Neural progenitor cell (in vitro differentiated cells): Measurements from ENCODE around the gene NME4.

Source experiments
- EZH2phosphoT487 ChIP-seq: fragments of 200-600 bp; sonication (generic); IDR thresholded peaks from 2 replicates; pipeline ENCODE4 v1.6.1; 2017; ENCODE audit warnings: antibody characterized with exemption
- TF ChIP-seq, protein P1 (sequence below): fragments of 200-600 bp; sonication (generic); IDR thresholded peaks from 2 replicates; pipeline ENCODE4 v1.5.1; 2017; ENCODE audit warnings: antibody characterized with exemption, mild to moderate bottlenecking

DNA sequence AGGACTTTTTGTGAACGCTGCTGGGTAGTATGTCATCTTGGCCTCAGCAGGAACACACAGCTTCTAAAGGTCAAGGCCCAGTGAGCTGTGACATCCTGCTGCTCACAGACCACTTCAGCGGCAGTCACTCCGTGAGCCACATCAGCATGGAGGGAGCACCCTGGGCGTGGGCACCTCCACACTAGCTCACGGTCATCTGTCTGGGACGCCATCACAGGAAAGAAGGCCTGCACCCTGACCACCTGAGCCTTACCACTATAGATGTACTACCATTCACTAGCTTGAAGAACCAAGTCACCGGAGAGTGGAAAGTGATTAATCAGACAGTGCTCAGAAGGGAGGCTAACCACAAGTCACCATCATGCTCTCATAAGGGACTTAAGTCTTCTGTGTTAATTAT, 47.8 kb upstream of the NME4 start:
- TF ChIP-seq, protein P1, sequence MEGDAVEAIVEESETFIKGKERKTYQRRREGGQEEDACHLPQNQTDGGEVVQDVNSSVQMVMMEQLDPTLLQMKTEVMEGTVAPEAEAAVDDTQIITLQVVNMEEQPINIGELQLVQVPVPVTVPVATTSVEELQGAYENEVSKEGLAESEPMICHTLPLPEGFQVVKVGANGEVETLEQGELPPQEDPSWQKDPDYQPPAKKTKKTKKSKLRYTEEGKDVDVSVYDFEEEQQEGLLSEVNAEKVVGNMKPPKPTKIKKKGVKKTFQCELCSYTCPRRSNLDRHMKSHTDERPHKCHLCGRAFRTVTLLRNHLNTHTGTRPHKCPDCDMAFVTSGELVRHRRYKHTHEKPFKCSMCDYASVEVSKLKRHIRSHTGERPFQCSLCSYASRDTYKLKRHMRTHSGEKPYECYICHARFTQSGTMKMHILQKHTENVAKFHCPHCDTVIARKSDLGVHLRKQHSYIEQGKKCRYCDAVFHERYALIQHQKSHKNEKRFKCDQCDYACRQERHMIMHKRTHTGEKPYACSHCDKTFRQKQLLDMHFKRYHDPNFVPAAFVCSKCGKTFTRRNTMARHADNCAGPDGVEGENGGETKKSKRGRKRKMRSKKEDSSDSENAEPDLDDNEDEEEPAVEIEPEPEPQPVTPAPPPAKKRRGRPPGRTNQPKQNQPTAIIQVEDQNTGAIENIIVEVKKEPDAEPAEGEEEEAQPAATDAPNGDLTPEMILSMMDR, result no peak
- no peak for TF ChIP-seq EZH2phosphoT487
